Kidney (tissue), 14 donors: ENCODE measurements around the gene CYB561D1. TPM values are rescaled to one million over a fixed set of nuclear protein-coding genes. Genes with fewer than 3 reads are reported as not detected.
A peak's percentile ranks its signal among the peaks of the same experiment; 100 is the strongest.

Experiments used
- DNase-seq, 5 donors: peaks; one replicate each; pipeline ENCODE4 v3.0.0-alpha.2; 2013 to 2020
- FAIRE-seq: peaks from 2 replicates; lab custom pipeline; 2012; peaks lifted over from hg19 to GRCh38; lab: Jason Lieb, UNC
- H3K27ac ChIP-seq, 2 donors: one replicate each; pipeline ENCODE4 v1.7.0; 2013; ENCODE audit warnings: low read depth in 2 of 2, low read length in 2 of 2, inconsistent platforms in 1 of 2
- H3K27me3 ChIP-seq: one replicate; pipeline ENCODE4 v1.7.1; 2013; ENCODE audit warnings: low read length, inconsistent platforms; ENCODE audit not compliant: control insufficient read depth, insufficient read depth
- H3K36me3 ChIP-seq, 3 donors: one replicate each; pipeline versions ENCODE4 v1.7.0 to v1.7.1; 2013; ENCODE audit warnings: low read length in 3 of 3, control low read depth in 1 of 3, inconsistent platforms in 1 of 3; ENCODE audit not compliant: insufficient read depth in 3 of 3, control insufficient read depth in 2 of 3
- H3K4me1 ChIP-seq, 3 donors: one replicate each; pipeline versions ENCODE4 v1.7.0 to v1.7.1; 2013; ENCODE audit warnings: low read length in 3 of 3, inconsistent platforms in 1 of 3, low read depth in 1 of 3; ENCODE audit not compliant: control insufficient read depth in 2 of 3, insufficient read depth in 2 of 3
- H3K4me3 ChIP-seq, 3 donors: one replicate each; pipeline versions ENCODE4 v1.7.0 to v1.8.1; 2013; ENCODE audit warnings: low read length in 3 of 3, control low read depth in 1 of 3, inconsistent platforms in 1 of 3
- H3K9ac ChIP-seq, 3 donors: one replicate each; pipeline versions ENCODE4 v1.7.0 to v1.7.1; 2013; ENCODE audit warnings: low read length in 3 of 3, control low read depth in 1 of 3, inconsistent platforms in 1 of 3
- H3K9me3 ChIP-seq, 3 donors: one replicate each; pipeline versions ENCODE4 v1.7.0 to v1.7.1; 2013; ENCODE audit warnings: low read length in 3 of 3, control low read depth in 1 of 3, inconsistent platforms in 1 of 3; ENCODE audit not compliant: control insufficient read depth in 2 of 3, insufficient read depth in 1 of 3
- intact Hi-C: fragments of 100-400 bp; cut with DNase I; formaldehyde crosslinking; loops from one replicate; pipeline ENCODE4 v1.11.1; 2022
- polyA plus RNA-seq: library from polyadenylated mRNA; stranded (reverse); fragments of 350-450 nt; fragmentation: Illumina TruSeq; extraction: RNeasy Lipid Tissue Mini Kit (QIAGEN cat#74804); gene quantifications from one replicate; pipeline ENCODE4 v1.2.3, GENCODE V29; 2014; ENCODE audit warnings: low read depth, low replicate concordance; ENCODE audit not compliant: insufficient read depth
- total RNA-seq: library from RNA; stranded (reverse); fragmentation: NEBNext Ultra II Directional; extraction: Animal tissue kit (Norgen Biotek cat#: 25700); gene quantifications from one replicate; pipeline ENCODE4 v1.2.1, GENCODE V29; 2021
- TF ChIP-seq, protein P1 (sequence below): IDR thresholded peaks from 3 replicates; pipeline ENCODE4 v1.5.1; 2012; ENCODE audit warnings: mild to moderate bottlenecking, moderate library complexity, borderline replicate concordance; ENCODE audit not compliant: insufficient read depth; ENCODE audit errors: extremely low read depth
- donor health status: control.
- donor health status: control.
- donor health status: control.
- donor health status: control.
- donor health status: control.
- donor health status: DM: yes; HTN: yes; CAD: no.
- donor health status: Normal renal cell carcinoma (clear cell type).

CYB561D1 gene
- total and polyA plus RNA-seq, 2 donors from 2014 or later = 5.2 to 18.0 TPM

DNA sequence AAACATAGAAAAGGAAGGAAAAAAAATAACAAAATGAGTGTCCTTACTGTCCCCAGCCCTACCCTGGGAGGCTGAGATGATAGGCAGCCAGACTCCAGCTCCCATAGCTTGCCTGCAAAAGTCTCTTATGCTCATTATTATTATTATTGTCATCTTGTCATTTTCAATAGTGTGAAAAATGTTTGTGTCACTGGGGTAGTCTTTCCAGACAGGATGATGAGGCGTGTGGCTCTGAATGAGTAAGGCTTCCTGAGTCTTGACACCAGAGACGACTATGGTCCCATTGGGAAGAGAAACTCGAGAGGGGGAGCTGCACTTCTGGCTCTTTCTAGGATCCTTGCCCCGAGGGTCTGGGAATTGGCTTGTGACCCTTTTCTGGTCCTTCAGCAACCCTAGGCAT is 1.1 kb upstream of the CYB561D1 start:
- H3K4me3 ChIP-seq = no peak overlapping the region
- no peak overlapping the region for H3K27ac ChIP-seq
- H3K27me3 ChIP-seq = no peaks in the 10 kb centered on the region
- H3K4me1 ChIP-seq = peaks cover 0 to 11% (median 4%) of the 10 kb centered on the region in 3 donors
- no peak for DNase-seq
- no peak overlapping the region for H3K9ac ChIP-seq
- intact Hi-C loops = loop anchor here (5.0 kb wide), 1 partner anchor 40 kb away; no protein-coding TSS in a partner anchor
- FAIRE-seq = no peak
- peaks cover 0 to 15% (median 12%) of the 10 kb centered on the region in 3 donors for H3K36me3 ChIP-seq
- TF ChIP-seq, protein P1, sequence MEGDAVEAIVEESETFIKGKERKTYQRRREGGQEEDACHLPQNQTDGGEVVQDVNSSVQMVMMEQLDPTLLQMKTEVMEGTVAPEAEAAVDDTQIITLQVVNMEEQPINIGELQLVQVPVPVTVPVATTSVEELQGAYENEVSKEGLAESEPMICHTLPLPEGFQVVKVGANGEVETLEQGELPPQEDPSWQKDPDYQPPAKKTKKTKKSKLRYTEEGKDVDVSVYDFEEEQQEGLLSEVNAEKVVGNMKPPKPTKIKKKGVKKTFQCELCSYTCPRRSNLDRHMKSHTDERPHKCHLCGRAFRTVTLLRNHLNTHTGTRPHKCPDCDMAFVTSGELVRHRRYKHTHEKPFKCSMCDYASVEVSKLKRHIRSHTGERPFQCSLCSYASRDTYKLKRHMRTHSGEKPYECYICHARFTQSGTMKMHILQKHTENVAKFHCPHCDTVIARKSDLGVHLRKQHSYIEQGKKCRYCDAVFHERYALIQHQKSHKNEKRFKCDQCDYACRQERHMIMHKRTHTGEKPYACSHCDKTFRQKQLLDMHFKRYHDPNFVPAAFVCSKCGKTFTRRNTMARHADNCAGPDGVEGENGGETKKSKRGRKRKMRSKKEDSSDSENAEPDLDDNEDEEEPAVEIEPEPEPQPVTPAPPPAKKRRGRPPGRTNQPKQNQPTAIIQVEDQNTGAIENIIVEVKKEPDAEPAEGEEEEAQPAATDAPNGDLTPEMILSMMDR = no peak
- H3K9me3 ChIP-seq = no peaks in the 10 kb centered on the region

DNA sequence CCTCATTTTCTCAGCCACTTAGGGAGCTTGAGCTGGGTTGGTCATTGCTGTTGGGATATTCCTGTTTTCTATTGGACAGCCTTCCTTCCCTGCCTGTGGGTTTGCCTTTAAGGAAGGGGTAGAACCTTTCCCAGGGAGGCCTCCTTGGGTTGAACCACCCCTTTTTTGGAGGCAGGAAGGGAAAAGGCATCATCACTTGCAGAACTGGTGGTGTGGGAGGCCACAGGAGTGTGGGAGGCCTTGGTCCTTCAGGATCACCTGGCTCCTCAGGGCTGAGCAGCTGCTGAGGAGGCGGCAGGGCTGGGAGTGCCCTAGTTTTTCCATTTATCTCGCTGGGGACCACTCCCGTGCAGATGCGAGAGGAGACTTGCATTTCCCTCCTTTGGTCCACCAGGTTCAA is 667 bp upstream of the CYB561D1 start:
- no peak overlapping the region for H3K27ac ChIP-seq
- FAIRE-seq (no peak), DNase-seq (no peak)
- H3K4me3 ChIP-seq = peak overlapping the region in 1 of 3 donors; percentile 93
- peaks cover 0 to 16% (median 9%) of the 10 kb centered on the region in 3 donors for H3K36me3 ChIP-seq
- TF ChIP-seq, protein P1 = no peak
- H3K4me1 ChIP-seq = peaks cover 0 to 11% (median 4%) of the 10 kb centered on the region in 3 donors
- H3K9me3 ChIP-seq = no peaks in the 10 kb centered on the region
- no peaks in the 10 kb centered on the region for H3K27me3 ChIP-seq
- peak overlapping the region in 2 of 3 donors; percentile 49 to 54 for H3K9ac ChIP-seq
- intact Hi-C loops = loop anchor here (5.0 kb wide), 1 partner anchor 39 kb away; no protein-coding TSS in a partner anchor

DNA sequence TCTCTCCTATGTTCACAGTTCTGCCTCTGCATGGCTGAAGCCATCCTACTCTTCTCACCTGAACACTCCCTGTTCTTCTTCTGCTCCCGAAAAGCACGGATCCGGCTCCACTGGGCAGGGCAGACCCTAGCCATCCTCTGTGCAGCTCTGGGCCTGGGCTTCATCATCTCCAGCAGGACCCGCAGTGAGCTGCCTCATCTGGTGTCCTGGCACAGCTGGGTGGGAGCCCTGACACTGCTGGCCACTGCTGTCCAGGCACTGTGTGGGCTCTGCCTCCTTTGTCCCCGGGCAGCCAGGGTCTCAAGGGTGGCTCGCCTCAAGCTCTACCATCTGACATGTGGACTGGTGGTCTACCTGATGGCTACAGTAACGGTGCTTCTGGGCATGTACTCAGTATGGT is 1.8 kb downstream of the CYB561D1 start:
- Histone ChIP-seq H3K4me3 (no peak overlapping the region), H3K36me3 (peaks cover 0 to 16% (median 13%) of the 10 kb centered on the region in 3 donors), H3K4me1 (peaks cover 0 to 20% (median 8%) of the 10 kb centered on the region in 3 donors), H3K9me3 (no peaks in the 10 kb centered on the region), H3K27ac (no peak overlapping the region), H3K9ac (no peak overlapping the region), H3K27me3 (no peaks in the 10 kb centered on the region)
- intact Hi-C loops = no loop called here
- TF ChIP-seq, protein P1 = no peak
- DNase-seq = no peak
- no peak for FAIRE-seq
